Stimulated activated CD4-positive, alpha-beta T cell treated with anti-CD3 and anti-CD28 coated beads, TNF-alpha, amount 100 ng/mL, for 1 hour (primary cell): ENCODE results near the gene SPTBN1.
"Not testable (repeated sequence)": the region's sequence is repeated elsewhere in the genome, so short reads cannot be mapped to it uniquely, and the experiment has no call there.

Source experiments
- DNase-seq, 3 donors: peaks; one replicate each; pipeline ENCODE4 v3.0.0-alpha.2; 2020; ENCODE audit warnings: low read depth in 3 of 3, low spot score in 1 of 3

SPTBN1 gene

GRCh38 chr2:54469484-54470053, 13.4 kb downstream of the SPTBN1 start:
- no peak for DNase-seq

GRCh38 chr2:54470266-54470938, 14.3 kb downstream of the SPTBN1 start:
- DNase-seq = no peak

DNA sequence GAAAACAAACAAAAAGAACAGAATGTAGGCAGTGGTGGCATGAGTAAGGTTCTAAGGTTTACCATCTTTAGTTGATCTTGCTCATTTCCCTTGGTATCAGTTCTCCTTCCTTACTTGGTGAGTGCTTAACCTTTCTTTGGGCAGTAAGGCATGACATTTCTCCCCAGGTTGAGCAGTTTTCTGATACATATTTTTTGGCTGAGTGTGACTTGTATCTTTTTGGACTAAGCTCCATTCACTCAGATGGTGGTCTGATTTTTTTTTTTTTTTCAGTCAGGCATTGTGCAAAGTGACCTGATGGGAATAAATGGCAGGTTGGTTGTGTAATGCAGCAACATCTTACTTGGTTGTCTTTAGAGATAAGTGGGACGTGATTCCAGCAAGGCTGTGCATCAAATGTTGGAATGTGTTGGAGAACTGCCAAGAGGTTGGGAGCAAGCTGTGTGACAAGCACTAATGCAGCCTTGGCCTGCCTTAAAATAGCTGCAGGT, 15.1 kb downstream of the SPTBN1 start:
- no peak for DNase-seq

DNA sequence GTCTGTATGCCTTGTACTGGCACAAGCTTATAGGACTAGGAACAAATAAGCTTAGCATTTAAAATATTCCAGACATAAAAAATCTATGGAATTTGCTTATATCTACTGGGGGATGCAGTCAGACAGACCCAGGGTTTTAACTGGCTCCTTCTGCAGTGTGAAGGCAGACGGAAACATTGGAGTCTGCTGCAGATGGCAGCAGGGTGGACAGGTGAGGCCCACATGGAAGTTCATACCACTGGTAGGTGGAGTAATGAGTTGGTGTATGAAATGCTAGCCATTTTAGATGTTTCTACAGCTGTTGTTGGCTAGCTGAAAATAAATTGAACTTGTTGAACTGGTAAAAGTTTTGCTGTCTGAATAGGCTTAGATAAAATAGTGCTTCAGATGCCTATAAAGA, 17.7 kb downstream of the SPTBN1 start:
- no peak for DNase-seq

DNA sequence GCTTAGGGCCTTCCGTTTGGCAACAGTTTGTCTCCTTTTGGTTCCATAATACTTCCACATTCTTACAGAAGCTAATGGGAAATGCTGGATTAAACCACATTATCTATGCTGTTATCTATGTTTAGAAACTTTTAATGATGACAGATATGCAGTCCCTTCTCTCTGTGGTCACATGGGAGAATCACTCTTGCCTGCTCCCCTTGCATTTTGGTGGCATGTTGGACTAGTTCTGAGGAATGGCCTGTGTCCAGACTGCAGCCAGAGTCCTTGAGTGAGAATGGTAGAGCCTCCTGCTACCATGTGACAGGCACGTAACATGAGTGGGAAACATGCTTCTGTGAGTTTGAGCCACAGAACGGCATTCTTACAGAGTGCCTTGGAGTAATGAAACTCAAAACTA, 19.2 kb downstream of the SPTBN1 start:
- no peak for DNase-seq

DNA sequence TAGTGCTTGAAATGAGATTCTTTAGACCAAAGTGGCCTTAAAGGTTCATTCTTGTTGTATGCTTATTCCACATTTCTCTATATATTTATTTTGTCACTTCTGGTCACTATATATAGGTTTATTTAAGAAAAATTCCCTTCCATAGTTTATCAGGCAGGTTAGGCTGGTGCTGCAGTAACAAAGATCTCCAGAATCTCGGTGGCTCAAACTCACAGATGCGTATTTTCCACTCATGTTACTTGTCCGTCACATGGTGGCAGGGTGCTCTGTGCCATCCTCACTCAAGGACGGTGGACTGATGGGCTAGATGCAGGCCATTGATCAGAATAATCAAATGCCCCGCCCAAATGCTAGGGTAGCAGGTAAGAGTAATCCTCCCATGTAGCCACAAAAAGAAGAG, 19.8 kb downstream of the SPTBN1 start:
- DNase-seq = no peak

- DNase-seq = no peak
These were observed 20.7 kb downstream of the SPTBN1 start for GRCh38 chr2:54476852-54477251.

DNA sequence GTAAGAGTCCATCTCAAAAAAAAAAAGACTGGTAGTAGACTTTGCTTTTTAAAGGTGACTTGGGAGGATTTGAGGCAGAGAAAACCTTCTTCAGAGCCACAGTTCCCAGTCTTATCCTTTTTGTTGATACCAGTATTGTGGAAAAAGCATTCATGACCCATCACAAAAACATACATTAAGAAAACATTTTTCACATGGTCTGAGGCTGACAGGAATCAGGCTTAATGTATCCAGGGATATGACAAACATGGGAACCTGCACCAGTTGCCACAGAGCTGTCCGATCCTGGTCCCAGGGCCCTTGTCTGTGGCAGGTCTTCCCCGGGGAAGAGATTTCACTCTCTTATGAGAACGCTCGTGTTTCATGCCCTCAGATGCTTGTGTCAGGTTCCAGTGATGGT, 21.8 kb downstream of the SPTBN1 start:
- DNase-seq = no peak

GRCh38 chr2:54478899-54479298, 22.8 kb downstream of the SPTBN1 start:
- no peak for DNase-seq

DNA sequence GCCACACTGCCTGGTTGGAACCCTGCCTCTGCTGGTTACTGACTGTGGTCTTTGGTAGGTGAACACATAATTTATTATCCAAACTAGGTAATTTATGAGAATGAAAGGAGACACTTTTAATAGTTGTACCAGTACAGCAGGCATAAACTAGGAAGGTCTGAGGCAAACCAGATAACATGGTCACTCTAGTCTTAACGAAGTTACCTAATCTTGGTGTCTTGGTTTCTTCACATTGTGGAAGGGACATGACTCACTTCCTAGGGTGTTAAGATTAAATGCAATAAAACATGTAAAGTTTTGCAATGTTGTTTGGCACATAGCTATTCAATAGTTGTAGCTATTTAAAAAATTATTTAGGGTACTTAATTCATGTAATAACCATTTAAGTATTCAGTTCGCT, 23.3 kb downstream of the SPTBN1 start:
- DNase-seq = no peak

- no peak for DNase-seq
These were observed 23.9 kb downstream of the SPTBN1 start for GRCh38 chr2:54480025-54480424.

- no peak for DNase-seq
These were observed 25.6 kb downstream of the SPTBN1 start for GRCh38 chr2:54481686-54482085.

DNA sequence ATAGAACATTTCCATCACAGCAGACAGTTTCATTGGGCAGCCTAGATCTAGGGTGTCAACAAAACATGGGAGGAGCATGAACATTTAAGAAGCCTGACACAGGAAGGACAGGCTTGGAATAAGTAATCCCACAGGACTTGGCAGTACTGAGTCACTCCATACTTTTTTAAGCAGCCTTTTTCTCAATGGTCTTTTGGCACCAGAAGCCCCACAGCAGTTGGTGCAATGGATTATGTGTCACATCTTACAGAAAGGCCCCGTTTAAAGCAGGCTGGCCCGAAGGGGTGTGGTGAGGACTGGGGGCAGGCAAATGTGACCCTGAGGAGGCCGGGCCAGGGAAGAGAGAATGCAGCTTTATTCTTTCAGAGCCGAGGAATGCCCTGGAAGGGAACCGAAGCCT, 26.6 kb downstream of the SPTBN1 start:
- no peak for DNase-seq

- DNase-seq = no peak
These were observed 27.3 kb downstream of the SPTBN1 start for GRCh38 chr2:54483426-54483825.

- not testable (repeated sequence) for DNase-seq
These were observed 29.6 kb downstream of the SPTBN1 start for GRCh38 chr2:54485756-54486155.

- no peak for DNase-seq
These were observed 30.6 kb downstream of the SPTBN1 start for GRCh38 chr2:54486766-54487165.

GRCh38 chr2:54490863-54491262, 34.7 kb downstream of the SPTBN1 start:
- no peak for DNase-seq

DNA sequence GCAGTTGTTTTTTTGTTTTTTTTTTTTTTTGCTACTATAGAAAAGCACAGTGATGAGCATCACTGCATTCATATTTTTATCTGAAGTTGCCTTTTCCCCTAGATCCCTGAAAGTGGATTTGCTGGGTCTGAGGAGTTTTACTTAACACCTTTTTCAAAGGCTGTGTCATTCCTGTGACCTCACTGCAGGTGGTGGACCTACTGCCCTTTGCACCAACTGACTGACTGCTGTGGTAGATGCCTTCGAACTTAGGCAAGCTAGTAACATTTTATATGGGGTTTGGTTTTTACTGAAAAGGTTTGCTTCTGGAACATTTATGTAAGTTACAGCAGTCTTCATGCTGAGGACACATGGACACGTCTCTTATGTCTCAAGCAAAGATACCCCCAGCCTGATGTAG, 36.2 kb downstream of the SPTBN1 start:
- no peak for DNase-seq

DNA sequence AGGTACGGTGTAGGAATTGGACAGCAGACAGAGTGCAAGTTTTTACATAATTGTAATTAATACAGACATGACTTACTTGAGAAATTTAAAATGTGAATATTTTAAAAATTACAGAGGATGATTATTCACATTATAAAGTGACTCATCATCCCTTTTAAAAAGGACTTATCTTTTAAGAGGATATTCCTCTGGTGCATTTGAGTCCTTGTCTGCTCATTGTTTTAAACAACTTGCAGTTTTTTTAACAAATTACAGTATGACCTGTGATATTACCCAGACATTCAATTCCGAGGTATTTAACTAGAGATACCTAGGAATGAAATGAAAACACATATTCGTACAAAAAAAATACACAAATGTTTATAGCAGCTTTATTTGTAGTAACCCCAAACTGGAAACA, 38.0 kb downstream of the SPTBN1 start:
- no peak for DNase-seq

- DNase-seq = no peak
These were observed 40.8 kb downstream of the SPTBN1 start for GRCh38 chr2:54496920-54497319.

DNA sequence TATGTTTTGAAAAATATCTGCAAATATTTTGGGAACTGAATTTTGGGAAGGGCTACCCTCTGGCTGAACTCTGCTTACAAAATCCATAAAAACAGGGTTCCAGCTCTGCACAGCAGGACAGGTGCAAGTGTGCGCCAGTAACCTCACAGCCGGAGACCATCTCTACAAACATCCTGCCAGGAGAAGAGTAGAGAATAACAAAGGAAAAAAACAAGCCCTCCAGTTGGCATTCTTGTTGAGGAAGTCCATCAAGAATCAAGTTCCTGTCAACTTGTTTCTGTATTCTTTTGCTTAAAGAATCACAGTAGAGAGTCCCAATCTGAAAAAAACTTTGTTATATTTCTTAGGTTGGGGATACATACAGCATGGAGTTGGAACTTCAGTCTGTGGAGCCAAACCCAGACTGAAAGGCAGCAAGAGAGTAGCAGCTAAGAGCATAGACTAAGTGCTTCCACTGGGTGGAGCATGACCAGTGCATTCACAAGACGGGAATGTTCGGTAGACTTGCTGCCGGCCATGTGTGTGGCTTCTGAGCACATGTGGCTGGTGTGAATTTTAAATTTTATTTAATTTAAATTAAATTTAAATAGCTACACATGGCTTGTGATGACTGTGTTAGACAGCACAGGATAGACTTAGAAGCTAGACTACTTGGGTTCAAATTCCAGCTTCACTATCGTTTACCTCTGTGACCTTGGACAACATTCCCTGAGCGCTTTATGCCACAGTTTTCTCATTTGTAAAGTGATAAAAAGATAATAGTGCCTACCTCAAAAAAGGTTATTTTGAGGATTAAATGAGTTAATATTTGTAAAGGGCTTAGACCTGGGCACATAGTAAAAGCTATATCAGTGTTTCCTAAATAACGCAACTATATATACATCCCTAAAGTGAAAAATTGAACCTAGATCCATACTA, 41.9 kb downstream of the SPTBN1 start:
- DNase-seq = no peak

GRCh38 chr2:54499661-54500060, 43.5 kb downstream of the SPTBN1 start:
- no peak for DNase-seq
